ENCODE measurements around the gene AKR7A2.
A peak's percentile ranks its signal among the peaks of the same experiment; 100 is the strongest.

AKR7A2 gene

GRCh38 chr1:19338323-19338762, 26.4 kb upstream of the AKR7A2 start:
- peaks cover 19% of the 10 kb centered on the region for H3K36me3 Mint-ChIP-seq (ENCODE audit: low read depth)
- H3K4me1 Mint-ChIP-seq = peaks cover 27% of the 10 kb centered on the region
- peak overlapping the region; percentile 36 for H3K4me3 Mint-ChIP-seq
- DNase-seq = peak; percentile 67
- TF ChIP-seq CTCF (IDR thresholded peaks at IDR 0.05) = peak; percentile 53
- peaks cover 3% of the 10 kb centered on the region for H3K27me3 Mint-ChIP-seq (ENCODE audit: low read depth, poor library complexity)
- no peaks in the 10 kb centered on the region for H3K9me3 Mint-ChIP-seq
- H3K27ac Mint-ChIP-seq = no peak overlapping the region

GRCh38 chr1:19337289-19337688, 25.3 kb upstream of the AKR7A2 start:
- peaks cover 14% of the 10 kb centered on the region for H3K36me3 Mint-ChIP-seq (ENCODE audit: low read depth)
- H3K9me3 Mint-ChIP-seq = no peaks in the 10 kb centered on the region
- no peak overlapping the region for H3K27ac Mint-ChIP-seq
- no peak overlapping the region for H3K4me3 Mint-ChIP-seq
- TF ChIP-seq CTCF (IDR thresholded peaks at IDR 0.05) = no peak
- no peak for DNase-seq
- H3K27me3 Mint-ChIP-seq (ENCODE audit: low read depth, poor library complexity) = peaks cover 3% of the 10 kb centered on the region
- H3K4me1 Mint-ChIP-seq = peaks cover 27% of the 10 kb centered on the region

GRCh38 chr1:19336543-19336942, 24.6 kb upstream of the AKR7A2 start:
- no peak overlapping the region for H3K4me3 Mint-ChIP-seq
- peaks cover 3% of the 10 kb centered on the region for H3K27me3 Mint-ChIP-seq (ENCODE audit: low read depth, poor library complexity)
- no peak for DNase-seq
- H3K27ac Mint-ChIP-seq = no peak overlapping the region
- H3K9me3 Mint-ChIP-seq = no peaks in the 10 kb centered on the region
- TF ChIP-seq CTCF (IDR thresholded peaks at IDR 0.05) = no peak
- H3K4me1 Mint-ChIP-seq = peaks cover 22% of the 10 kb centered on the region
- H3K36me3 Mint-ChIP-seq (ENCODE audit: low read depth) = peaks cover 14% of the 10 kb centered on the region

GRCh38 chr1:19333587-19334354, 21.8 kb upstream of the AKR7A2 start:
- Mint-ChIP-seq H3K4me3 (no peak overlapping the region), H3K36me3 (ENCODE audit: low read depth) (no peaks in the 10 kb centered on the region), H3K27ac (no peak overlapping the region), H3K27me3 (ENCODE audit: low read depth, poor library complexity) (peaks cover 3% of the 10 kb centered on the region), H3K4me1 (peaks cover 8% of the 10 kb centered on the region), H3K9me3 (no peaks in the 10 kb centered on the region)
- TF ChIP-seq CTCF (IDR thresholded peaks at IDR 0.05) = no peak
- DNase-seq = no peak

- TF ChIP-seq CTCF (IDR thresholded peaks at IDR 0.05) = no peak
- Mint-ChIP-seq H3K36me3 (ENCODE audit: low read depth) (peaks cover 3% of the 10 kb centered on the region), H3K4me1 (no peaks in the 10 kb centered on the region), H3K4me3 (no peak overlapping the region), H3K27me3 (ENCODE audit: low read depth, poor library complexity) (peaks cover 3% of the 10 kb centered on the region), H3K9me3 (no peaks in the 10 kb centered on the region), H3K27ac (no peak overlapping the region)
- no peak for DNase-seq
These were observed 20.9 kb upstream of the AKR7A2 start for GRCh38 chr1:19332832-19333231.

Measured in nephron progenitor cell (in vitro differentiated cells).